ENCODE results near the gene PLCB3. TPM values are rescaled to one million over a fixed set of nuclear protein-coding genes. Genes with fewer than 3 reads are reported as not detected.

The PLCB3 gene
- total and polyA plus RNA-seq, 2 experiments from 2014 or later, result 28.1 to 103 TPM

- no peak overlapping the region for H3K4me3 Mint-ChIP-seq
Measured at GRCh38 chr11:64275031-64275800, 23.9 kb downstream of the PLCB3 start.

DNA sequence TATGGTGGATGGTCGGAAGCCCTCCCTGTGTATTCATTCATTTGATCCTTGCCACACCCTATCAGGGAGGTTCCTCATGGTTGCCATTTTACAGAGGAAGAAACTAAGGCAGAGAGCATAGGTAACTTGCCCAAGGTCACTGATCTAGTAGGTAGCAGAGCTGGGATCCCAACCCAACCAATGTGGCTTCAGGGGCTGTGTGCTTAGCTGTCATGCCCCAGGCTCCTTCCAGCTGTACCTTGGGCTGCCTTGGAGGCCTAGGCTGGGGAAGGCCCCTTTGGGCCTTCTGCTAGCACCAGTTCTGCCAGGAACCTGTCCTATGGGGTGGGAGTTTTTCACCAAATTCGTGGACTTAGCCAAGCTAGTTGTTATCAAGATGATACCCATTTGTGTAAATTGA is 24.5 kb downstream of the PLCB3 start:
- peaks cover 8% of the 10 kb centered on the region; the same call in 1 of the 2 replicates for H3F3A ChIP-seq (replicated peaks; ENCODE audit: low read depth)
- no peaks in the 10 kb centered on the region; the same call in 1 of the 2 replicates for H4K20me1 ChIP-seq (replicated peaks; ENCODE audit: insufficient read depth)
- no peak overlapping the region for H3K4me3 ChIP-seq
- H3K4me1 ChIP-seq (ENCODE audit: insufficient read depth), result peaks cover 3% of the 10 kb centered on the region; the same call in 1 of the 2 replicates
- Mint-ChIP-seq H3K27me3 (ENCODE audit: insufficient read depth, low read depth, poor library complexity) (peaks cover 10% of the 10 kb centered on the region), H3K36me3 (ENCODE audit: low read depth) (no peaks in the 10 kb centered on the region; the same call in 1 of the 3 replicates), H3K9me3 (no peaks in the 10 kb centered on the region; the same call in 2 of the 3 replicates), H3K27ac (no peak overlapping the region), H3K4me3 (no peak overlapping the region), H3K4me1 (peaks cover 12% of the 10 kb centered on the region; the same call in 2 of the 3 replicates)
- H3K36me3 ChIP-seq (ENCODE audit: insufficient read depth), result no peaks in the 10 kb centered on the region
- H3K27me3 ChIP-seq (ENCODE audit: insufficient read depth), result no peaks in the 10 kb centered on the region
- ATAC-seq (no peak), DNase-seq (ENCODE audit: low spot score) (no peak)
- H3K79me2 ChIP-seq (replicated peaks; ENCODE audit: insufficient read depth), result no peaks in the 10 kb centered on the region
- no peak overlapping the region for H3K4me2 ChIP-seq
- H3K9me2 ChIP-seq (ENCODE audit: insufficient read depth), result no peaks in the 10 kb centered on the region
- no peak overlapping the region for H3K27ac ChIP-seq (ENCODE audit: low read depth)
- H2AFZ ChIP-seq, result no peak overlapping the region
- TF ChIP-seq JUNB (IDR thresholded peaks at IDR 0.05; ENCODE audit: unreplicated experiment) (no peak), ETS1 (IDR thresholded peaks at IDR 0.05) (no peak), NANOG (IDR thresholded peaks at IDR 0.05; ENCODE audit: borderline replicate concordance) (no peak), ZNF331 (CRISPR knock-in tag; IDR thresholded peaks at IDR 0.05; ENCODE audit: low read depth) (no peak), EZH2 (IDR thresholded peaks at IDR 0.05; ENCODE audit: low read depth, unreplicated experiment) (no peak), STAT1 (IDR thresholded peaks at IDR 0.05; ENCODE audit: unreplicated experiment) (no peak), ZNF114 (CRISPR knock-in tag; IDR thresholded peaks at IDR 0.05) (no peak), EZH2phosphoT487 (IDR thresholded peaks at IDR 0.05; ENCODE audit: unreplicated experiment) (no peak), CTCF (conservative IDR thresholded peaks at IDR 0.05; ENCODE audit: low read depth in 2 of 2) (no peak)
- TF ChIP-seq, protein P1, sequence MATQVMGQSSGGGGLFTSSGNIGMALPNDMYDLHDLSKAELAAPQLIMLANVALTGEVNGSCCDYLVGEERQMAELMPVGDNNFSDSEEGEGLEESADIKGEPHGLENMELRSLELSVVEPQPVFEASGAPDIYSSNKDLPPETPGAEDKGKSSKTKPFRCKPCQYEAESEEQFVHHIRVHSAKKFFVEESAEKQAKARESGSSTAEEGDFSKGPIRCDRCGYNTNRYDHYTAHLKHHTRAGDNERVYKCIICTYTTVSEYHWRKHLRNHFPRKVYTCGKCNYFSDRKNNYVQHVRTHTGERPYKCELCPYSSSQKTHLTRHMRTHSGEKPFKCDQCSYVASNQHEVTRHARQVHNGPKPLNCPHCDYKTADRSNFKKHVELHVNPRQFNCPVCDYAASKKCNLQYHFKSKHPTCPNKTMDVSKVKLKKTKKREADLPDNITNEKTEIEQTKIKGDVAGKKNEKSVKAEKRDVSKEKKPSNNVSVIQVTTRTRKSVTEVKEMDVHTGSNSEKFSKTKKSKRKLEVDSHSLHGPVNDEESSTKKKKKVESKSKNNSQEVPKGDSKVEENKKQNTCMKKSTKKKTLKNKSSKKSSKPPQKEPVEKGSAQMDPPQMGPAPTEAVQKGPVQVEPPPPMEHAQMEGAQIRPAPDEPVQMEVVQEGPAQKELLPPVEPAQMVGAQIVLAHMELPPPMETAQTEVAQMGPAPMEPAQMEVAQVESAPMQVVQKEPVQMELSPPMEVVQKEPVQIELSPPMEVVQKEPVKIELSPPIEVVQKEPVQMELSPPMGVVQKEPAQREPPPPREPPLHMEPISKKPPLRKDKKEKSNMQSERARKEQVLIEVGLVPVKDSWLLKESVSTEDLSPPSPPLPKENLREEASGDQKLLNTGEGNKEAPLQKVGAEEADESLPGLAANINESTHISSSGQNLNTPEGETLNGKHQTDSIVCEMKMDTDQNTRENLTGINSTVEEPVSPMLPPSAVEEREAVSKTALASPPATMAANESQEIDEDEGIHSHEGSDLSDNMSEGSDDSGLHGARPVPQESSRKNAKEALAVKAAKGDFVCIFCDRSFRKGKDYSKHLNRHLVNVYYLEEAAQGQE (IDR thresholded peaks at IDR 0.05; ENCODE audit: unreplicated experiment), result no peak

More at GRCh38 chr11:64275031-64275800, 23.9 kb downstream of the PLCB3 start:
- Histone ChIP-seq H3K79me2 (replicated peaks; ENCODE audit: insufficient read depth) (no peaks in the 10 kb centered on the region), H3K9me2 (ENCODE audit: insufficient read depth) (no peaks in the 10 kb centered on the region), H3K4me1 (ENCODE audit: insufficient read depth) (peaks cover 3% of the 10 kb centered on the region; the same call in 1 of the 2 replicates), H4K20me1 (replicated peaks; ENCODE audit: insufficient read depth) (no peaks in the 10 kb centered on the region; the same call in 1 of the 2 replicates), H3K4me2 (no peak overlapping the region), H3K36me3 (ENCODE audit: insufficient read depth) (no peaks in the 10 kb centered on the region), H3F3A (replicated peaks; ENCODE audit: low read depth) (peaks cover 13% of the 10 kb centered on the region), H3K27ac (ENCODE audit: low read depth) (no peak overlapping the region), H2AFZ (no peak overlapping the region), H3K4me3 (no peak overlapping the region), H3K27me3 (ENCODE audit: insufficient read depth) (no peaks in the 10 kb centered on the region)
- no peak for TF ChIP-seq NANOG (IDR thresholded peaks at IDR 0.05; ENCODE audit: borderline replicate concordance)
- TF ChIP-seq CTCF (conservative IDR thresholded peaks at IDR 0.05; ENCODE audit: low read depth in 2 of 2), result no peak
- no peak for TF ChIP-seq STAT1 (IDR thresholded peaks at IDR 0.05; ENCODE audit: unreplicated experiment)
- no peak for TF ChIP-seq JUNB (IDR thresholded peaks at IDR 0.05; ENCODE audit: unreplicated experiment)
- no peak for TF ChIP-seq POLR2AphosphoS5 (IDR thresholded peaks at IDR 0.05; ENCODE audit: low read depth)
- H3K27ac Mint-ChIP-seq, result no peak overlapping the region
- no peaks in the 10 kb centered on the region; the same call in 1 of the 3 replicates for H3K36me3 Mint-ChIP-seq (ENCODE audit: low read depth)
- peaks cover 14% of the 10 kb centered on the region for H3K27me3 Mint-ChIP-seq (ENCODE audit: insufficient read depth, low read depth, poor library complexity)
- DNase-seq (ENCODE audit: low spot score) (no peak), ATAC-seq (no peak)
- peaks cover 12% of the 10 kb centered on the region; the same call in 2 of the 3 replicates for H3K4me1 Mint-ChIP-seq
- peaks cover under 1% of the 10 kb centered on the region; the same call in 1 of the 3 replicates for H3K9me3 Mint-ChIP-seq
